CD4-positive, alpha-beta T cell (primary cell): ENCODE results near the gene MANF. TPM values are rescaled to one million over a fixed set of nuclear protein-coding genes. Genes with fewer than 3 reads are reported as not detected.
A peak's percentile ranks its signal among the peaks of the same experiment; 100 is the strongest.

Experiments
- ATAC-seq: fragments of 200-7000 bp; cut with Tn5 transposase; one replicate; pipeline ENCODE4 v1.10.0; 2022; ENCODE audit warnings: mild to moderate bottlenecking; ENCODE audit not compliant: poor library complexity
- CTCF ChIA-PET: fragments of 350-600 bp; sonication (Branson Sonifier 250); formaldehyde crosslinking; loops from one replicate; lab custom pipeline; 2021; ENCODE audit warnings: antibody characterized with exemption, inconsistent platforms; lab: Charles Lee
- POLR2A ChIA-PET: fragments of 350-600 bp; sonication (Branson Sonifier 250); formaldehyde crosslinking; loops from one replicate; lab custom pipeline; 2021; ENCODE audit warnings: antibody characterized with exemption, inconsistent platforms; lab: Charles Lee
- DNase-seq, 14 experiments: peaks; one replicate each; pipeline ENCODE4 v3.0.0-alpha.2; 2013 to 2020; ENCODE audit warnings: mixed read lengths in 2 of 14
- H3K27ac ChIP-seq, 2 donors: one replicate each; pipeline versions ENCODE4 v1.5.1 to v1.7.0; 2013; ENCODE audit warnings: low read length in 2 of 2, low read depth in 1 of 2, mild to moderate bottlenecking in 1 of 2
- H3K27me3 ChIP-seq, 2 experiments: 1 replicate in 1 of 2; 2 replicates in 1 of 2; pipeline versions ENCODE4 v1.6.1 to v1.7.0; 2013; ENCODE audit warnings: low read length in 2 of 2, control low read depth in 1 of 2, mild to moderate bottlenecking in 1 of 2, moderate library complexity in 1 of 2; ENCODE audit not compliant: insufficient read depth in 2 of 2, control insufficient read depth in 1 of 2
- H3K36me3 ChIP-seq: one replicate; pipeline ENCODE4 v1.6.1; 2013; ENCODE audit warnings: low read length, control low read depth; ENCODE audit not compliant: insufficient read depth
- H3K4me1 ChIP-seq: one replicate; pipeline ENCODE4 v1.6.1; 2013; ENCODE audit warnings: low read length, control low read depth; ENCODE audit not compliant: insufficient read depth
- H3K4me3 ChIP-seq: one replicate; pipeline ENCODE4 v1.5.1; 2013; ENCODE audit warnings: mild to moderate bottlenecking, low read length, moderate library complexity
- H3K9me3 ChIP-seq, 2 experiments: 1 replicate in 1 of 2; 2 replicates in 1 of 2; pipeline versions ENCODE4 v1.6.1 to v1.7.0; 2013; ENCODE audit warnings: low read length in 2 of 2, mild to moderate bottlenecking in 2 of 2, control low read depth in 1 of 2, moderate library complexity in 1 of 2; ENCODE audit not compliant: control insufficient read depth in 1 of 2, insufficient read depth in 1 of 2
- H3K27ac Mint-ChIP-seq: one replicate; pipeline ENCODE4 v1.8.0; 2020; ENCODE audit warnings: mixed read lengths
- H3K27me3 Mint-ChIP-seq: one replicate; pipeline ENCODE4 v1.8.0; 2021; ENCODE audit warnings: mixed read lengths
- H3K36me3 Mint-ChIP-seq: one replicate; pipeline ENCODE4 v1.8.0; 2021; ENCODE audit warnings: low read depth, mixed read lengths
- H3K4me1 Mint-ChIP-seq: one replicate; pipeline ENCODE4 v1.8.0; 2021; ENCODE audit warnings: low read depth, mixed read lengths
- H3K4me3 Mint-ChIP-seq: one replicate; pipeline ENCODE4 v1.8.0; 2020; ENCODE audit warnings: mild to moderate bottlenecking, mixed read lengths
- H3K9me3 Mint-ChIP-seq: one replicate; pipeline ENCODE4 v1.8.0; 2020; ENCODE audit warnings: mixed read lengths
- CTCF ChIP-seq: fragments of 200-600 bp; IDR thresholded peaks from one replicate; pipeline ENCODE4 v1.8.0; 2022; ENCODE audit warnings: antibody characterized with exemption, mild to moderate bottlenecking
- intact Hi-C, 2 experiments: fragments of 100-400 bp; cut with DNase I in 1 of 2; cut with micrococcal nuclease in 1 of 2; formaldehyde crosslinking; loops; one replicate each; pipeline versions ENCODE4 v1.15.1 to v1.9.0; 2023 to 2025; cut with DNase I, micrococcal nuclease
- total RNA-seq, 174 experiments: library from RNA in 2 of 174; stranded (reverse) in 2 of 174; gene quantifications; one replicate each; pipeline ENCODE4 v1.2.3 and lab custom pipeline; 2021 to 2026

Gene MANF
- total RNA-seq, 2 experiments from 2014 or later = 26.4 to 30.2 TPM

DNA sequence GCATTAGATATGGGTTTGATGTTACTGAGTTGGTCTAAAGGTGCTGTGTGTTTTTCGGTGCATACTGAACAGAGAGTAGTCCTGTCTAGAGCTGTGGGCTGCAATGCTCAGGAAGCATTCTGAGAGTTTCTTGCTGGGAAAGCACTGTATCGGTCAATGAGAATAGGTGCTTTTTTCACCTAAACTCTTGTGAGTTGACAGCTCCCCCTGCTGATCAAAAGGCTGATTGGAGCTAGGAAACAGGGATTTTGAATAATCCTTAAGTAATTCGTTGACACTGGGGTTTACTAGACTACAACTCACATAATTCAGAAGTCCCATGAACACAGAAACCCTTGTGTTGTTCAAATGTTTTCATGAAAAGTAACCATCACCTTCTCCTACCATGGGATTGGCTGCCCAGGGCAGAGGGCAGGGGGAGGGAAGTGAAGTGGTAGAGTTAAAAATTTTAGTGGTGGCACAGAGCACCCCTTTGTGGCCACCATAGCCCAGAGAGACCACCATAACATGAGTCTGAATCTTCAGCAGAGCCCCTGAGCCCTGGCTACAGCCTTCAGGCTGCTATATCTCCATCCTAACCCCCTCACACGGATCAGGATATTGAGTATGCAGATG is 13.0 kb upstream of the MANF start:
- Histone ChIP-seq H3K27ac (no peak overlapping the region), H3K4me3 (no peak overlapping the region), H3K9me3 (peaks cover 0 to 7% of the 10 kb centered on the region in 2 experiments), H3K36me3 (no peaks in the 10 kb centered on the region), H3K27me3 (peaks cover 0 to 3% of the 10 kb centered on the region in 2 experiments), H3K4me1 (no peaks in the 10 kb centered on the region)
- no peaks in the 10 kb centered on the region for H3K4me1 Mint-ChIP-seq
- ChIA-PET POLR2A (interaction anchor here (0.8 to 1.7 kb wide), 3 partner anchors 13 to 760 kb away, joined by 3 read pairs; partner anchors contain the start of gene MANF), CTCF (interaction anchor here (0.6 to 1.7 kb wide), 5 partner anchors 13 to 802 kb away, joined by 3 to 19 read pairs (median 3); partner anchors contain the start of genes HEMK1, MANF and MAPKAPK3)
- H3K36me3 Mint-ChIP-seq = no peaks in the 10 kb centered on the region
- H3K27me3 Mint-ChIP-seq = no peaks in the 10 kb centered on the region
- H3K4me3 Mint-ChIP-seq = no peak overlapping the region
- ATAC-seq = peak; percentile 49
- peak in 11 of 14 experiments; percentile 27 to 76 (median 42) for DNase-seq
- peak; percentile 65 for TF ChIP-seq CTCF
- H3K9me3 Mint-ChIP-seq = no peaks in the 10 kb centered on the region
- intact Hi-C loops = loop anchor here (1.0 to 5.0 kb wide), 4 partner anchors 401 to 800 kb away; partner anchors contain the start of gene DOCK3 (in 1 of the 2)
- no peak overlapping the region for H3K27ac Mint-ChIP-seq

DNA sequence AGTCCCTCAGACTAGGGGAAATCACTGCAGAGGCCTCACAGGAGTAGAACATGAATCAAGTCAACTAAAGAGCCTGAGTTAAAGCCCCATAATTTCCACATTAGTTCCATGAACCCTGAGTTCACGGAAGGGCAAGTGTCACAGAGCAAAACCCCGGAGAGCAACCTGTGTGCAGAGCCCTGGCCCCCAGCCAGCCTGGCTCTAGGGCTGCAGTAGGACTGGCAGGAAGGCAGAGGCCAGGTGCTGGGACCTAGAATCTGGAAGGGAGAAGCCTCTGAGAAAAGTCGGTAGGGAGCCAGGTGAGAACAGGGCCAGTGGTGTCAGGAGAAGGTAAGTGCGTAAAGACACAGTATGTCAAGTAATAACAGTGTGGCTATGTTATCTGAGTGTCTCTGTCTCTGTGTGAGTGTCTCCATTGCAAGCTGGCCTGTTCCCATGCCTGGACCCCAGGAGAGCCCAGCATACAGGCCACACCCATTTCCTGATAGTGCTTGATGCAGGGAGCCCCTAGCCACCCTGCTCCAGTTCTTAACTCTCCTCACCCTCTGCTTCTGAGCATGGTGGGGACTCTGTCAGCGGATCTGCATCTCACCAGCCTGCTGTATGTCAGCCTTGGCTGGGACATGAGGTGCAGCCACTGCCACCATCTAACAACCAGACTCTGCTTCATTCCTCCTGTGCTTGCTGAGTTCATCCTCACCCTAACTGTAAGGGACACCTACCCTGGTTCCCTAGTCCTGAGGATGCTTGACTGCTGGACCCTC is 11.3 kb upstream of the MANF start:
- TF ChIP-seq CTCF = no peak
- no peak overlapping the region for H3K4me3 Mint-ChIP-seq
- no peaks in the 10 kb centered on the region for H3K27me3 Mint-ChIP-seq
- intact Hi-C loops = loop anchor here in 1 of 2 experiments (5.0 kb wide), 1 partner anchor 802 kb away; no protein-coding TSS in a partner anchor
- ChIA-PET POLR2A (no interaction called here), CTCF (no interaction called here)
- H3K27ac Mint-ChIP-seq = no peak overlapping the region
- peaks cover 3% of the 10 kb centered on the region for H3K4me1 Mint-ChIP-seq
- Histone ChIP-seq H3K9me3 (no peaks in the 10 kb centered on the region), H3K4me3 (no peak overlapping the region), H3K4me1 (peaks cover 4% of the 10 kb centered on the region), H3K27ac (no peak overlapping the region), H3K36me3 (no peaks in the 10 kb centered on the region), H3K27me3 (no peaks in the 10 kb centered on the region)
- no peak for ATAC-seq
- H3K36me3 Mint-ChIP-seq = no peaks in the 10 kb centered on the region
- no peaks in the 10 kb centered on the region for H3K9me3 Mint-ChIP-seq
- no peak for DNase-seq

DNA sequence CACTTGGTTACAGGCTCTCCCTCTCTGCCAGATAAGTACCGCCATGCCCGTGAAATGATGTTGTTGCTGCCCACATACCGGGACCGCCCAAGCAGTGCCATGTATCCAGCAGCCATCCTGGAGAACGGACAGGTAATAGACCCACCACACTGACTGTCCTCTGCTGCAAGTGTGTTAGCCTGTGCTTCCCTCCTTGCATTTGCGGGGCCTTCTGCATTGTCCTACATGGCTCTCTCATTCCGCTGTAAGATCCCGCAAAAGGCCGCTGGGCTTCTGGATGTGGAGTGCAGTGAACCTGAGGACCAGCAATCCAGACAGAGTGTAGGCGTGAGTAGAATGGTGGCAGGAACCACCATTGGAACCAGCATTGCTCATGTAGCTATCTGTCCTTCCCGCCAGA is 10.6 kb upstream of the MANF start:
- no peaks in the 10 kb centered on the region for H3K9me3 ChIP-seq
- H3K4me3 ChIP-seq = no peak overlapping the region
- no peaks in the 10 kb centered on the region for H3K36me3 ChIP-seq
- peaks cover 10% of the 10 kb centered on the region for H3K4me1 ChIP-seq
- no peak overlapping the region for H3K27ac ChIP-seq
- no peak overlapping the region for H3K27ac Mint-ChIP-seq
- no peaks in the 10 kb centered on the region for H3K36me3 Mint-ChIP-seq
- ATAC-seq (no peak), DNase-seq (peak in 1 of 14 experiments; percentile 8)
- POLR2A ChIA-PET = no interaction called here
- peaks cover 9% of the 10 kb centered on the region for H3K4me1 Mint-ChIP-seq
- no peaks in the 10 kb centered on the region for H3K27me3 ChIP-seq
- H3K27me3 Mint-ChIP-seq = no peaks in the 10 kb centered on the region
- CTCF ChIA-PET = no interaction called here
- no peaks in the 10 kb centered on the region for H3K9me3 Mint-ChIP-seq
- no peak for TF ChIP-seq CTCF
- H3K4me3 Mint-ChIP-seq = no peak overlapping the region
- intact Hi-C loops = loop anchor here in 1 of 2 experiments (5.0 kb wide), 1 partner anchor 802 kb away; no protein-coding TSS in a partner anchor
